Stimulated activated CD8-positive, alpha-beta memory T cell treated with anti-CD3 and anti-CD28 coated beads, Interleukin-7, amount 100 ng/mL, for 1 hour (primary cell): ENCODE results near the gene PSTK.

Experiments used
- DNase-seq, 2 donors: peaks; one replicate each; pipeline ENCODE4 v3.0.0-alpha.2; 2020; ENCODE audit warnings: low read depth in 2 of 2

Gene PSTK

GRCh38 chr10:122992031-122992585 is 11.9 kb downstream of the PSTK start:
- DNase-seq = no peak

DNA sequence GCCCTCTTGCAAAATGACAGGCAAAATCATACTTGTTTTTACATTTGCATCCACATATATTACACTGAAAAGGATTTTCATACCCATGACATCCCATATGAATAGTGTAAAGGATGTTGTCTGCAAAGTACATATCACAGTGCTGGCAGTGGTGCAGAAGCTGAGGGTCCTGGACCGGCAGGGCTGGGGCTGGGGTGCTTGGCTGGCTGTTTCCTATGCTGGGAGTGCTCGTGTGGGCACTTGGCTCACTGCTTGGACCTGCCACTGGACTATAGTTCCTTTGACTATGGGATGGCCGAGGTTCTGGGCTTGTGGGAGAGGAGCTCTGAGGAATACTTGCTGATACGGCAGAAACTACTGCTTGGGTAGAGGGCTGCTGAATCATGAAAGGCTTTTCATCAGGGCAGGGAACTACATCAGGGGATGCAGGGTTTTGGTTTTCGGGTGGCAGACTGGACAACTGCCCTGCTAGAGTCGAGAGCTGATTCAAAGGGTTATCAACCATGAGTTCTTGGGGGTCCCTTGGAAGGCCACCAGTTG is 13.7 kb downstream of the PSTK start:
- no peak for DNase-seq

DNA sequence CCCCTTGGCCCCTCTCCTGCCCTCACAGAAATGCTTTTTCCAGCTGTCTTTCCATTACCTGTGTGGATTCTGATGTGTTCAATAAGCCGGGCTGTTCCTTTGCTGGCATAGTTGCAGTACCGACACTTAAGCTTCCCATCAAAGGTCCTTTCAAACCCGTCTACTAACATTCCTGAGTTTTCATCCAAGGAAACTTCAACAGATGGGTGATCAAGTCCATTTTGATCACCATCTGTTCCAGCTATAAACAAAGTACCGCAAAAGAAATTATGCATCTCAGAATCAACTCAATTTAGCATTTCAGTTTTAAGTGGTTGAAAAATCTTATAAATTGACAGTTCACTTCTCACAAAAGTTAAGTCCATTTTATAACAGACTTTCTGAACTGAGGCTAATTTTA is 15.7 kb downstream of the PSTK start:
- no peak for DNase-seq

DNA sequence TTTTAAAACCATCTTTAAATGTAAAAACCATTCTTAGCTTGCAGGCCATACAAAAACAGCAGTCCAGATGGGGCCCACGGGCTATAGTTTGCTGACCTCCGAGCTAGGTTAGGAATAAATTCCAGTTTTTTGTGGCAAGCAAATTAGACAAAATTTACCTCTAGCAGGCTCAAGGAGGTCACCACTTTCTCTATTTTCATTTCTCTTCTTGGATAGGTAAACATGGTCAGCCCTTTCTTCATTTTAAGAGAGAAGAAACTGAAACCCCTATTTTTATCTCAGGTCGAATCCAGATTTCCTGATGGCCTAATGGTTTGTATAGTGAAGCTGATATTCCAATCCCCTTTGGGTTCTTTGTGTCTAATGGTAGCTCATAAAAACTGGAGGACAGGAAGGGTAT is 17.7 kb downstream of the PSTK start:
- DNase-seq = no peak

GRCh38 chr10:122998360-122998917 is 18.2 kb downstream of the PSTK start:
- no peak for DNase-seq

DNA sequence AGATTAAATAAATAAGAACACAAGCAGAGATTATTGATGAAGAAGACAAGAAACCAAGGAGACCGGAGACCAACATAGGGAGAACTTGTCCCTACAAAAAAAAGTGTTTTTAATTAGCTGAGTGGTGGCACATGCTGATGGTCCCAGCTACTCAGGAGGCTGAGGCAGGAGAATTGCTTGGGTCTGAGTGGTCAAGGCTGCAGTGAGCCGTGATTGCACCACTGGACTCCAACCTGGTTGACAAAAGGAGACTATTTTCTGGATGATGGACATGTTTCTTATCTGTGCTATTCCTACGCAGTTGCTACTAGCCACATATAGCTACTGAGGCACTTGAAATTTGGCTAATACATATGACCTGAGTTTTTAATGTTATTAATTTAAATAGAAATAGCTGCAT is 18.7 kb downstream of the PSTK start:
- no peak for DNase-seq

DNA sequence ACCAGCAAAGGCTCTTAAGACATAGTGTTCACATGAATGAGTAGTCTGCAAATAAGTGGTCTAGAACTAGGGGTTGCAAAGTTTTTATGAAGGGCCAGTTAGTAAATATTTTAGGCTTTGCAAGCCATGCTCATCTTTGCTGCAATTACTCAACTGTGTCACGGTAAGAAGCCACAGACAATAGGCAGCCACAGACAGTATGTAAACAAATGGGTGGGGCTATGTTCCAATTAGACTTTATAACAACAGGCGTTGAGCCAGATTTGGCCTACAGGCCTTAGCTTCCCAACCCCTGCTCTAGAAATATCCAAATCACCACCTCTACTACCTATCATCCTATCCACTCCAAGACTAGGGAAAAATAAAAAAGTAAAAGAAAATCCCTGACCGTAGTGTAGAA is 19.1 kb downstream of the PSTK start:
- DNase-seq = no peak

GRCh38 chr10:123000155-123000554 is 20.0 kb downstream of the PSTK start:
- no peak for DNase-seq

- no peak for DNase-seq
Measured at GRCh38 chr10:123001370-123001769, 21.2 kb downstream of the PSTK start.

DNA sequence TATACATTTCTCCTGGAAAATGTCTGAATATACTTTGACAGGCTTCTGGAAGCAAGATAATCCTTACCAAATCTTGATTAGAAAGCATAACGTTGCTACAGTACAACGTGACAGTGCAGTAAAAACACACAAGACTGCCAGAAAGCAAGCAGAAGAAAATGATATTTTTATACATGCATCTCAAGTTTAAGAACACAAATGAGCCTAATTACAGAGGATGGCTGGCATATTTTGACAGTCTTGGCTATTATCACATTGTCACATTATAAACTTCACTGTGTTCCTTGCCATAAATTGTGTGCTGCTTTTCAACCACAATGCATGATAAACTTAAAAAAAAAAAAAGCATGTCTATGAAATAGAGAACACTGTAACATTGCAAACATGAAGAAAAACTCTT is 24.1 kb downstream of the PSTK start:
- DNase-seq = no peak

GRCh38 chr10:123007558-123008354 is 27.6 kb downstream of the PSTK start:
- DNase-seq = peak in 1 of 2 donors; percentile 2

DNA sequence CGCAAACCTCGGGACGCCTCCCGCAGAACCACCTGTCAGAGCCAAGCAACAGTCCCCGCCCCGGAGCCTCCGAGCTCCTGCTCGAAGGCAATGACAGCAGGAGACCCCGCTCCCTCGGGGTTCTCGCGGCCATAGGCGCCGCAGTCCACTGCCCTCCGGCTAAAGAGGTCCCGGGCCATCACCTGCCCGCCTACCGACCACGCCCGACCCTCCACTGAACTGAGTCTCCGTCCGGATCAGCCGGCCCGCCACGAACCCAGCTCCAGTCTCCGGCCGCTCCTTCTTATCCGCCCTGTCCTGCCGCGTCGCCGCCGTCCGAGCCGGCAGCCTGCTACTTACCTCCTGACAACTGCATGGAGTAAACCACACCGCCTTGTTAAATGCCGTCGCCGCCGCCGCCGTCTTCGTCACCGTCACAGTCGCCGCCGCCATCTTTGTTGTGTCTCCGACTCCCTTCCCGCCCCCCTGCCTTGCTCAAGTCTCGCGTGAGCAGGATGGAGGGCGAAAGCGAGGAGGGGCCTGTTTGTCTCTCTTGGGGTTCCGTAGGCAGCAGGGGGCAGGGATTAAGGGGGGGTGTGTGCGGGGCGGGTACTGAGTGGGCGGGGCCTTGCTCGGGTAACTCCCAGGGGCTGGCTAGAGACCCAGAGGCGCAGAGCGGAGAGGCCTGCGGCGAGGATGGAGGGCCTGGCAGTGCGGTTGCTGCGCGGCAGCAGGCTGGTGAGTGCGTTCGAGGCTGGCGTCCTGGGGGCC is 28.3 kb downstream of the PSTK start, which contains the start of the genes ACADSB and IKZF5:
ACADSB (plus strand) TSS at position 652 of the 750 bp plus-strand sequence; CDS start at position 676, 24 bp downstream.
IKZF5 (minus strand) TSS at position 441 of the 750 bp plus-strand sequence. CDS start 10,170 bp downstream, outside the sequence.
- DNase-seq = peak; percentile 88 to 92

DNA sequence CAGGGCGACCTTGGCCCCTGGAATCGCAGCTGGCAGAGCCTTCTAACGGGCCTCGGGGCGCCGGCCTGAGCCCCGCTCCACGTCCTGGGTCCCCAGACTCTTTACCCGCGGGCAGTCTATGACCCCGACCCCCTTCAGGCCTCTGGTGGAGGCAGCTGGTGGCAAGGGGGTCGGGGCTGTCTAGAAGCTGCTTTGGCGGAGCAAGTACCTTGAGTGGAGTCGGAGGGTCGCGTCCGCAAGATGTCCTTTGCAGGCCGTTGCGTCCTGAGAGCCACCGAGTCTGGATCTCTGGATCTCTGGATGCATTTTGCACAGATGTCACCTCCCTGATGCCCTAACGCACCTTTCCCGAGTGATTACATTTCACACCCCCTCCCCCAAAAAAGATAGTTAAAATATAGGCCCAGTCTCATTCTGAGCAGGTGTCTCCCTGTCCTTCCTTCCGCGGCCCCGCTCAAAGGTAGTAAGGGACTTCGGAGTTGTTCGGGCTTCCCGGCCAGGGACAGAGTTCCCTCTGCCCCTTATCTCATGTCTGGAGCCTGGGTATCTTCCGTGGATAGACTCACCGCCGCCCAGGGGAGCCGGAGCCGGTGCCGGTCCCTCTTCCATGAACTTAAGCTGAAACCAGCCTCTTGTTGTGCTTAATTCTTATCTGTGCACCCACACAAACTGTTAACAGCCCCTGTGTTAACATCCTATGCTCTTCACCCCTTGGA is 29.1 kb downstream of the PSTK start:
- DNase-seq = peak in 1 of 2 donors; percentile 2

- DNase-seq = no peak
Measured at GRCh38 chr10:123011987-123012386, 31.8 kb downstream of the PSTK start.

- no peak for DNase-seq
Measured at GRCh38 chr10:123013456-123014419, 33.5 kb downstream of the PSTK start.

DNA sequence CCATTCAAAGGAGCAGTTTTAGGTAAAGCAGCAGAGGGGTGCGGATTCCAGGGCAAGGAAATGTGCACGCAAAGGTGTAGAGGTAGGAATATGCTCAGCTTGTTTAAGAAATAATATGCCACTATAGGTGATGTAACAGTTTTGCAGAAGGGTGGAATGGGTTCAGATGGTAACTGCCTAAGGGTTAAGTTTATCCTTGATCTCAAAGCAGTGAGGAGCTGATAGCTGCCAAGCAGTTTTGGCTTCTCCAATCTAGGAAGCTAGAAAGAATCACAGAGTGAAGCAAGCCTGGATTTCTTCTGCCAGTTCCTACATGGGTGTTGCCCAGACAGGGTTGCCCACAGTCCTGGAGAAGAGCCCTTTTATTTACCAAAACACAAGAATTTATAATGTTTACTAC is 34.6 kb downstream of the PSTK start:
- DNase-seq = no peak

- no peak for DNase-seq
Measured at GRCh38 chr10:123016228-123016627, 36.0 kb downstream of the PSTK start.

DNA sequence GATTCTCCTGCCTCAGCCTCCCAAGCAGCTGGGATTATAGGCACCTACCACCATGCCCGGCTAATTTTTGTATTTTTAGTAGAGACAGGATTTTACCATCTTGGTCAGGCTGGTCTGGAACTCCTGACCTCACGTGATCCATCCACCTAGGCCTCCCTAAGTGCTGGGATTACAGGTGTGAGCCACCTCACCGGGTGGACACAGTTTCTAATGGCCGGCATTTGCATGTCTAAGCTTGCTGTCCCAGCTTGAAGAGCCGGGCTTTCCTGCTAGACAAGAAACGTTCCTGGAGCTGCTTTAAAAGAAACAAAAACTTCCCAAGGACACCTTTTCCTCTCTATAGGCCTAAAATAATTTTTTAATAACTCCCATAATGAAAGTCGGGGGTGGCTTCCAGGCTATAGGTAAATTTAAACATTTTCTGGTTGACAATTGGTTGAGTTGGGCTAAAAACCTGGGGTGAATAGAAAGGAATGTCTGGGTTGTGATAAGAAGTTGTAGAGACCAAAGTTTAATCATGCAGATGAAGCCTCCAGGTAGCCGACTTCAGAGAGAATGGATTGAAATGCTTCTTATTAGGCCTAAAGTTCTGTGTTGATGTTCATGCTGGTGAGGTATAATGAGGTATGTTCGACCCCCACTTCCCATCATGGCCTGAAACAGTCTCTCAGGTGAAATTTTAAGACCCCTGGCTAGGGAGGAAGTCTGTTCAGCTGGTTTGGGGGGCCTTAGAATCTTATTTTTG is 37.4 kb downstream of the PSTK start:
- DNase-seq = no peak

- no peak for DNase-seq
Measured at GRCh38 chr10:123018531-123018930, 38.3 kb downstream of the PSTK start.
